ENCODE measurements around the gene TBC1D9.

DNA sequence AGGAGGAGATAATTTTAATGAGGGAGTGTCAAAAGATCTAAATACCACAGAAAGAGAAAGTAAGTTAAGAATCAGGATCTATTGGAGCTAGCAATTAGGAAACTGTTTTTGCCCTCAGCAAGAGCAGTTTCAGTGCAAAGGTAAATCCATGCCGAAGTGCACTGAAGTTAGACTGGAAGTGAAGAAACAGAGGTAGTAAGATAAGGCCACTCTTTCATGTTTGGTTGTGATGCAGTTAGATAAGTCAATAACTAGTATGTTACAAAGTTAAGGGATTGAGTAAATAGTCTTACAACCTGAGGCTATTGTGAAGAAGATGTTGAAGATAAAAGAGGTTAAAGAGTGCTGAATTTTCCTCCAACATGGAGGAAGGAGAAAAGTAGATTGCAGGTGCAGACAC is 140.7 kb downstream of the TBC1D9 start:
- TF ChIP-seq, protein P1, sequence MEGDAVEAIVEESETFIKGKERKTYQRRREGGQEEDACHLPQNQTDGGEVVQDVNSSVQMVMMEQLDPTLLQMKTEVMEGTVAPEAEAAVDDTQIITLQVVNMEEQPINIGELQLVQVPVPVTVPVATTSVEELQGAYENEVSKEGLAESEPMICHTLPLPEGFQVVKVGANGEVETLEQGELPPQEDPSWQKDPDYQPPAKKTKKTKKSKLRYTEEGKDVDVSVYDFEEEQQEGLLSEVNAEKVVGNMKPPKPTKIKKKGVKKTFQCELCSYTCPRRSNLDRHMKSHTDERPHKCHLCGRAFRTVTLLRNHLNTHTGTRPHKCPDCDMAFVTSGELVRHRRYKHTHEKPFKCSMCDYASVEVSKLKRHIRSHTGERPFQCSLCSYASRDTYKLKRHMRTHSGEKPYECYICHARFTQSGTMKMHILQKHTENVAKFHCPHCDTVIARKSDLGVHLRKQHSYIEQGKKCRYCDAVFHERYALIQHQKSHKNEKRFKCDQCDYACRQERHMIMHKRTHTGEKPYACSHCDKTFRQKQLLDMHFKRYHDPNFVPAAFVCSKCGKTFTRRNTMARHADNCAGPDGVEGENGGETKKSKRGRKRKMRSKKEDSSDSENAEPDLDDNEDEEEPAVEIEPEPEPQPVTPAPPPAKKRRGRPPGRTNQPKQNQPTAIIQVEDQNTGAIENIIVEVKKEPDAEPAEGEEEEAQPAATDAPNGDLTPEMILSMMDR (IDR thresholded peaks at IDR 0.05), result no peak
- no peak for TF ChIP-seq POLR2A (IDR thresholded peaks at IDR 0.05)
